Osteoblast (primary cell): ENCODE measurements around the gene STK11. TPM values are rescaled to one million over a fixed set of nuclear protein-coding genes. Genes with fewer than 3 reads are reported as not detected.

Experiments
- DNase-seq: peaks from one replicate; pipeline ENCODE4 v3.0.0; 2011; ENCODE audit warnings: low spot score, mixed read lengths; ENCODE audit not compliant: insufficient read length; ENCODE audit errors: missing footprints
- H2AFZ ChIP-seq: 2 replicates; pipeline ENCODE4 v1.6.0; 2011; ENCODE audit warnings: mild to moderate bottlenecking, low read length
- H3K27ac ChIP-seq: 2 replicates; pipeline ENCODE4 v1.5.1; 2011; ENCODE audit warnings: mild to moderate bottlenecking, low read depth, low read length, moderate library complexity
- H3K27me3 ChIP-seq: 2 replicates; pipeline ENCODE4 v1.6.0; 2012; ENCODE audit warnings: mild to moderate bottlenecking, control low read depth, inconsistent platforms, low read length, moderate library complexity; ENCODE audit not compliant: insufficient read depth
- H3K36me3 ChIP-seq: 2 replicates; pipeline ENCODE4 v1.5.1; 2011; ENCODE audit warnings: mild to moderate bottlenecking, low read length, control low read depth, moderate library complexity; ENCODE audit not compliant: insufficient read depth
- H3K4me1 ChIP-seq: 2 replicates; pipeline ENCODE4 v1.5.1; 2011; ENCODE audit warnings: mild to moderate bottlenecking, low read length, control low read depth, moderate library complexity; ENCODE audit not compliant: insufficient read depth
- H3K4me2 ChIP-seq: 2 replicates; pipeline ENCODE4 v1.6.0; 2011; ENCODE audit warnings: mild to moderate bottlenecking, low read length; ENCODE audit not compliant: insufficient read depth
- H3K4me3 ChIP-seq: fragments of 200-600 bp; sonication (generic); 3 replicates; pipeline ENCODE4 v1.5.1; 2012; ENCODE audit warnings: mild to moderate bottlenecking, low read length, inconsistent platforms; ENCODE audit not compliant: insufficient read depth
- H3K79me2 ChIP-seq: 2 replicates; pipeline ENCODE4 v1.6.0; 2012; ENCODE audit warnings: mild to moderate bottlenecking, low read length, control low read depth, inconsistent platforms; ENCODE audit not compliant: insufficient read depth
- H3K9me3 ChIP-seq: 2 replicates; pipeline ENCODE4 v1.5.1; 2011; ENCODE audit warnings: low read depth, low read length, control low read depth
- H4K20me1 ChIP-seq: 2 replicates; pipeline ENCODE4 v1.6.0; 2012; ENCODE audit warnings: mild to moderate bottlenecking, low read length, control low read depth; ENCODE audit not compliant: insufficient read depth
- total RNA-seq: library from RNA; depleted of rRNA; stranded (reverse); fragments of >200 nt; gene quantifications from 2 replicates; pipeline ENCODE4 v1.2.3, GENCODE V29; 2012
- TF ChIP-seq, protein P1 (sequence below): IDR thresholded peaks from 2 replicates; pipeline ENCODE4 v1.5.1; 2011; ENCODE audit warnings: mild to moderate bottlenecking, low read depth, low read length, moderate library complexity; ENCODE audit errors: extremely low read depth

The STK11 gene
- total RNA-seq, 1 donor = 100 TPM

DNA sequence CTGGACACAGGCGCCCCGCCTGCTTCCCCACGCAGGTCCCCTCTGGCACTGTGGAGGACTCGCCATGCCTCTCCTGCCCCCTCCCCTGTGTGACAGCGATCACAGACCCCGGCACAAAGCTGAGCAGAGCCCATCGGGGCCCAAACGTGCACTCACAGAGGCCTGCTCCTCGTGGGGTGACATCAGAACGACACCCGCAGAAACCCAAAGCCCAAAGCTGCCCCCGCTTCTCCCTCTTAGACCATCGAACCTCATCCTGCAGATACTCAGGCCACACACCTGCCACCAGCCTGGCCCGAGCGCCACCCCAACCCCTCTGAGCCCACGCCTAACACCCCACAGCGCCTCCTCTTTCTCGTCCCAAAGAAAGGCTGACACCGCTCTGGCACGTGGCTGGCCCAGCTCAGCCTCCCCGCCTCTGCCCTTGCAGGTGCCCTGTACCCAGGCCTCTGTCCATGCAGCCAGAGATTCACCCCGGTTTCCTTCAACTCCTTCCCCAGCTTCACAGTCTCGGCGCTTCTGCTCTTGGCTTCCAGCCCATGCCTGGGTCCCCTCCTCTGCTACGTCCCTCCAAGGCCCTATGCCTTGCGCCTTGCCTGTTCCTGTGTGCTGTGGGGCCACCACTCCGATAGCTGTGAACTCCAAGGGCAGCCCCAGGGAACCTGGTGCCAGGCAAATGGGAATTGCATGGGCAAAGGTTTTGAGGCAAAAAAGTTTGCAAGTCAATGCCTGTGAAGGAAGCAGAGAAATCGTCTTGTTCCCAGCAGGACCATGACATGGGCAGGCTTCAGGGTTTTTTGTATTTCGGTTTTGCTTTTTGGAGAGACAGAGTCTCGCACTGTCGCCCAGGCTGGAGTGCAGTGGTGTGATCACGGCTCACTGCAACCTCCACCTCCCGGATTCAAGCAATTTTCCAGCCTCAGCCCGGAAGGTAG lies 33.1 kb downstream of the STK11 start:
- Histone ChIP-seq H3K4me1 (peaks cover 25% of the 10 kb centered on the region), H3K27ac (peak overlapping the region; percentile 41), H4K20me1 (peaks cover 26% of the 10 kb centered on the region), H3K27me3 (no peaks in the 10 kb centered on the region), H3K9me3 (no peaks in the 10 kb centered on the region), H3K4me3 (peak overlapping the region; percentile 84), H2AFZ (no peak overlapping the region), H3K36me3 (peaks cover 12% of the 10 kb centered on the region), H3K79me2 (peaks cover 33% of the 10 kb centered on the region), H3K4me2 (peak overlapping the region; percentile 43)
- peak; percentile 90 for DNase-seq
- TF ChIP-seq, protein P1, sequence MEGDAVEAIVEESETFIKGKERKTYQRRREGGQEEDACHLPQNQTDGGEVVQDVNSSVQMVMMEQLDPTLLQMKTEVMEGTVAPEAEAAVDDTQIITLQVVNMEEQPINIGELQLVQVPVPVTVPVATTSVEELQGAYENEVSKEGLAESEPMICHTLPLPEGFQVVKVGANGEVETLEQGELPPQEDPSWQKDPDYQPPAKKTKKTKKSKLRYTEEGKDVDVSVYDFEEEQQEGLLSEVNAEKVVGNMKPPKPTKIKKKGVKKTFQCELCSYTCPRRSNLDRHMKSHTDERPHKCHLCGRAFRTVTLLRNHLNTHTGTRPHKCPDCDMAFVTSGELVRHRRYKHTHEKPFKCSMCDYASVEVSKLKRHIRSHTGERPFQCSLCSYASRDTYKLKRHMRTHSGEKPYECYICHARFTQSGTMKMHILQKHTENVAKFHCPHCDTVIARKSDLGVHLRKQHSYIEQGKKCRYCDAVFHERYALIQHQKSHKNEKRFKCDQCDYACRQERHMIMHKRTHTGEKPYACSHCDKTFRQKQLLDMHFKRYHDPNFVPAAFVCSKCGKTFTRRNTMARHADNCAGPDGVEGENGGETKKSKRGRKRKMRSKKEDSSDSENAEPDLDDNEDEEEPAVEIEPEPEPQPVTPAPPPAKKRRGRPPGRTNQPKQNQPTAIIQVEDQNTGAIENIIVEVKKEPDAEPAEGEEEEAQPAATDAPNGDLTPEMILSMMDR = no peak

DNA sequence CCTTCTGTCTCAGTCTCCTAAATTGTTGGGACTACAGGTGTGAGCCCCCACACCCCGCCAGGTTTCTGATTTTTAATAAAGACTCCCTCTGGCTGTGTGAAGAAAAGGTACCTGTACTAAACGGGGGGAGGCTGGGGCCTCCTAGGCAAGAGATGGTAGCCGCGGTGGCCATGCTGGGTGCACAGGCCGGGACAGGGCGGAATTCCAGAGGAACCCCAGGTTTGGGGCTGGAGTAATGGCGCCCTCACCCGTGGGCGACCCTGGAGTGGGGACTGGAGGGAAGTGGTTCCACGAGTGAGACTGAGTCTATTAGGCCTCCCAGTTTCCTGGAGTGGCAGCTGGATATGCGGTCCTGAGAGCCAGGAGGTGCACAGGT lies 33.8 kb downstream of the STK11 start:
- Histone ChIP-seq H3K36me3 (peaks cover 5% of the 10 kb centered on the region), H2AFZ (peak overlapping the region; percentile 35), H3K27me3 (no peaks in the 10 kb centered on the region), H3K9me3 (no peaks in the 10 kb centered on the region), H3K4me1 (peaks cover 31% of the 10 kb centered on the region), H3K4me2 (peak overlapping the region; percentile 90), H3K4me3 (peak overlapping the region; percentile 64), H3K27ac (peak overlapping the region; percentile 86), H3K79me2 (peaks cover 40% of the 10 kb centered on the region), H4K20me1 (peaks cover 33% of the 10 kb centered on the region)
- DNase-seq = no peak
- TF ChIP-seq, protein P1 = no peak

DNA sequence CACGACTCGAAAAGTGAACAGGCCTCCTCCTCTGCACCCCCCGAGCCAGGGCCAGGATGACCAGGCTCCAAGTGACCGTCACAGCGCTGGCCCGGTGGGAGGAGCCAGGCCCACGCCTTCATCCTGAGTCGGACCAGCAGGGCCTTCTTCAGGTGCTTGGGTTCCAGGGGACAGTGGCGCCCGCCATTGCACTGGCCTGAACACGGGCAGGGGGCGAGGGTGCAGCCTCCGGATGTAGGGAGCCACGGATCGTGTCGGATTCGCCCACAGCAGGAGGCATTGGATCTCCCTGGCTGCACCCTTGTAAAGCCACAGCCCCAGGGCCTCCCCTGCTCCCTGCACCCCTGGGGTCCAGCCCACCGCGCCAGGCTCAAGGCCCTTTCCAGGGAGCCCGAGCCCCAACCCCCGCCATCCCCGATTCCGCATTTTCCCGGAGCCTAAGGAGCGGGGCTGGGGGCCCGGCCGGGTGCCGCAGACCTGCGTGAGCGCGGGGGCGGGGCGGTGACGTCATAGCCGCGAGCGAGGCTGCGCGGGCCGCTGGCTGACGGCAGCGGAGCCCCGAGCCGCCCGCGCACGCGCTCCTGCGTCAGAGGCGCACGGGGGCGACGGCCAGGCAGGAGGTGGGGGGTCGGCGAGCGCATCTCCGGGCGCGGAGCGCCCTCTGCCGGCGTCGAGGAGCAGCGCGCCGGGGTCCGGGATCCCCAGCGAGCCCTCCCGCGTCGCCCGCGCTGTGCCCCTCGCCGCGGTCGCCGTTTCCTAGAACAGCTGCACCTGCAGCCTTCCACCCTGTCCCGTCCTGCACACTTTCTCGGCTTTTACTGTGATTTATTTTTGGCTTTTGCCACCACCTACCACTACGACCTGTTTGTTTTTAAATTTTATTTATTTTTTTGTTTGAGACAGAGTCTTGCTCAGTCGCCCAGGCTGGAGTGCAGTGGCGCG lies 34.5 kb downstream of the STK11 start:
- Histone ChIP-seq H3K4me1 (peaks cover 38% of the 10 kb centered on the region), H2AFZ (peak overlapping the region; percentile 58), H3K4me2 (peak overlapping the region; percentile 90), H3K36me3 (no peaks in the 10 kb centered on the region), H3K79me2 (peaks cover 44% of the 10 kb centered on the region), H3K4me3 (peak overlapping the region; percentile 64), H3K9me3 (no peaks in the 10 kb centered on the region), H3K27ac (peak overlapping the region; percentile 86), H3K27me3 (no peaks in the 10 kb centered on the region), H4K20me1 (peaks cover 33% of the 10 kb centered on the region)
- TF ChIP-seq, protein P1 = peak; percentile 68
- DNase-seq = peak; percentile 100
